Measurements from ENCODE around the gene ACHE. TPM values are rescaled to one million over a fixed set of nuclear protein-coding genes. Genes with fewer than 3 reads are reported as not detected.

Gene ACHE
- total RNA-seq, 2 donors from 2014 or later: 6.6 to 17.5 TPM

DNA sequence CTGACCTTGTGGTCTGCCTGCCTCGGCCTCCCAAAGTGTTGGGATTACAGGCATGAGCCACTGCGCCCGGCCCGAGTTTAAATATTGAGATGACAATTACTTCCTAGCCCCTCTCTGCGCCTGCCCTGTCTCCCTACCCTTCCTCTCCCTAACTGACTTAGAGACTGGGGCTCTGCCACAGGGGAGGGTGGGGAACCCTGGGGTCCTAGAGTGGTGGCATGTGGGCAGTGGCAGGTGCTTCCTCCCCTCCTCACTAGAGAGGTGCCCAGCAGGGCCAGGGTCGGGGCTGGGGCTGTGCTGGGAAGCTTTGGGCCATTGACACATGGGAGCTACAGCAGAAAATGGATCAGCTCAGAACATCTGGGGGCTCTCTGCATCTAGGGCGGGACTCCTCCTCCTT lies 7.0 kb upstream of the ACHE start:
- no peak for DNase-seq (ENCODE audit: low spot score)
- 86% methylated on average over 7 of the region's 7 CpGs for WGBS
- TF ChIP-seq POLR2A (IDR thresholded peaks at IDR 0.05) (no peak), POLR2AphosphoS5 (IDR thresholded peaks at IDR 0.05) (no peak)
- TF ChIP-seq, protein P1, sequence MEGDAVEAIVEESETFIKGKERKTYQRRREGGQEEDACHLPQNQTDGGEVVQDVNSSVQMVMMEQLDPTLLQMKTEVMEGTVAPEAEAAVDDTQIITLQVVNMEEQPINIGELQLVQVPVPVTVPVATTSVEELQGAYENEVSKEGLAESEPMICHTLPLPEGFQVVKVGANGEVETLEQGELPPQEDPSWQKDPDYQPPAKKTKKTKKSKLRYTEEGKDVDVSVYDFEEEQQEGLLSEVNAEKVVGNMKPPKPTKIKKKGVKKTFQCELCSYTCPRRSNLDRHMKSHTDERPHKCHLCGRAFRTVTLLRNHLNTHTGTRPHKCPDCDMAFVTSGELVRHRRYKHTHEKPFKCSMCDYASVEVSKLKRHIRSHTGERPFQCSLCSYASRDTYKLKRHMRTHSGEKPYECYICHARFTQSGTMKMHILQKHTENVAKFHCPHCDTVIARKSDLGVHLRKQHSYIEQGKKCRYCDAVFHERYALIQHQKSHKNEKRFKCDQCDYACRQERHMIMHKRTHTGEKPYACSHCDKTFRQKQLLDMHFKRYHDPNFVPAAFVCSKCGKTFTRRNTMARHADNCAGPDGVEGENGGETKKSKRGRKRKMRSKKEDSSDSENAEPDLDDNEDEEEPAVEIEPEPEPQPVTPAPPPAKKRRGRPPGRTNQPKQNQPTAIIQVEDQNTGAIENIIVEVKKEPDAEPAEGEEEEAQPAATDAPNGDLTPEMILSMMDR (IDR thresholded peaks at IDR 0.05): no peak
- intact Hi-C loops (cut with DNase I): no loop called here
- Histone ChIP-seq H3K27ac (no peak overlapping the region), H3K4me3 (no peak overlapping the region), H3K36me3 (no peaks in the 10 kb centered on the region), H3K4me1 (replicated peaks) (no peaks in the 10 kb centered on the region), H3K27me3 (replicated peaks; ENCODE audit: insufficient read depth) (no peaks in the 10 kb centered on the region), H3K9me3 (no peaks in the 10 kb centered on the region)

DNA sequence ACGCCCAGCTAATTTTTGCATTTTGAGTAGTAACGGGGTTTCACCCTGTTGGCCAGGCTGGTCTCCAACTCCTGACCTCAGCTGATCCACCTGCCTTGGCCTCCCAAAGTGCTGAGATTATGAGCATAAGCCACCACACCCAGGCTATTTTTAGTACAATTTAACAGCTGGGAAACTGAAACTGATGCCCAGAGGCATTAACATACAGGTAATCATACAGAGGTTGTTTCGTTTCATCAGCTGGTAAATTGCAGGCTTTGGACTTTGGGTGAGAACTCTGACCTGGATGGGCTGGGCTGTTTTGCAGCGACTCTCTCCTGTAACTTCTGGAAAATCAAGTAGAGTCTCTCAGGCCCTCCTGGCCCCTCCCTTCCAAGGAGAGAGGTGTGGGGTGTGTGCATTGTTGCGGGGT lies 6.2 kb upstream of the ACHE start:
- Histone ChIP-seq H3K4me1 (replicated peaks) (no peaks in the 10 kb centered on the region), H3K36me3 (no peaks in the 10 kb centered on the region), H3K9me3 (no peaks in the 10 kb centered on the region), H3K27ac (no peak overlapping the region), H3K4me3 (no peak overlapping the region), H3K27me3 (replicated peaks; ENCODE audit: insufficient read depth) (no peaks in the 10 kb centered on the region)
- WGBS: 73% methylated on average over 5 of the region's 5 CpGs
- DNase-seq (ENCODE audit: low spot score): no peak
- intact Hi-C loops (cut with DNase I): no loop called here
- TF ChIP-seq POLR2A (IDR thresholded peaks at IDR 0.05): no peak
- TF ChIP-seq POLR2AphosphoS5 (IDR thresholded peaks at IDR 0.05): no peak
- TF ChIP-seq, protein P1 (IDR thresholded peaks at IDR 0.05): no peak

DNA sequence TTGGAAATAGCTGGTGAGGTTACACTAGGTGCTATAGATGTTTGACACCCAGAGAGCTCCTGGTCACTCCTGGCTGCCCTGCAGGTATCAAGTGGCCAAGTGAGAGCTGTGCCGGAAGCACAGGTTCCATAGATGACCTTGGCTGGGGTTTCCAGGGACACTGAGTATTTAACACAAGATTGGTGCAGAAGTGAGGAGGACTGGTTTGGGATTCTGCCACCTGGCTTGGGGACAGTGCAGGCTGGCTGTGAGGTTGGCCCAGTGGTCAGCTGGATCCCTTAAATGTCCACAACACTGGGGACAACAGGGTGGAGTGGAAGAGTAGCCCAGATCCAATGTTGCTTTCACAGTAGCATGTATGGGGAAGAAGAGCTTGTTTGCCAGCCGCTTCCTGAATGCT lies 5.3 kb upstream of the ACHE start:
- Histone ChIP-seq H3K36me3 (no peaks in the 10 kb centered on the region), H3K27me3 (replicated peaks; ENCODE audit: insufficient read depth) (no peaks in the 10 kb centered on the region), H3K9me3 (no peaks in the 10 kb centered on the region), H3K4me1 (replicated peaks) (no peaks in the 10 kb centered on the region), H3K4me3 (no peak overlapping the region), H3K27ac (no peak overlapping the region)
- 78% methylated on average over 2 of the region's 2 CpGs for WGBS
- TF ChIP-seq POLR2A (IDR thresholded peaks at IDR 0.05): no peak
- TF ChIP-seq, protein P1 (IDR thresholded peaks at IDR 0.05): no peak
- no peak for TF ChIP-seq POLR2AphosphoS5 (IDR thresholded peaks at IDR 0.05)
- intact Hi-C loops (cut with DNase I): no loop called here
- DNase-seq (ENCODE audit: low spot score): no peak

DNA sequence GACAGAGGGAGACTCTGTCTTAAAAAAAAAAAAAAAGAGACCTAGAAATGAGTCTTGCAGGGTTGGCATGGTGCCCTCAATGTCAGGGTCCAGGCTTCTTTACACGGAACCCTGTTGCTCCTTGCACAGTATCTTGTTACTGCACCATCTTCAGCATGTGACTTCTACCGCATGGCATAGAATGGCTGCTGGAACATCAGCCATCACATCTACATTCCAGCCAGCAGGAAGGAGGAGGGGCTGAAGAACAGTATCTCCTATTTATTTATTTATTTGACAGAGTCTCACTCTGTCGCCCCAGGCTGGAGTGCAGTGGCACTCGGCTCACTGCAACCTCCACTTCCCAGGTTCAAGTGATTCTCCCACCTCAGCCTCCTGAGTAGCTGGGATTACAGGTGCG lies 3.7 kb upstream of the ACHE start:
- intact Hi-C loops (cut with DNase I): no loop called here
- Histone ChIP-seq H3K9me3 (no peaks in the 10 kb centered on the region), H3K4me3 (no peak overlapping the region), H3K27me3 (replicated peaks; ENCODE audit: insufficient read depth) (no peaks in the 10 kb centered on the region), H3K4me1 (replicated peaks) (peaks cover 10% of the 10 kb centered on the region), H3K27ac (no peak overlapping the region), H3K36me3 (no peaks in the 10 kb centered on the region)
- DNase-seq (ENCODE audit: low spot score): no peak
- TF ChIP-seq POLR2AphosphoS5 (IDR thresholded peaks at IDR 0.05): no peak
- TF ChIP-seq, protein P1 (IDR thresholded peaks at IDR 0.05): no peak
- WGBS: 90% methylated on average over 5 of the region's 5 CpGs

DNA sequence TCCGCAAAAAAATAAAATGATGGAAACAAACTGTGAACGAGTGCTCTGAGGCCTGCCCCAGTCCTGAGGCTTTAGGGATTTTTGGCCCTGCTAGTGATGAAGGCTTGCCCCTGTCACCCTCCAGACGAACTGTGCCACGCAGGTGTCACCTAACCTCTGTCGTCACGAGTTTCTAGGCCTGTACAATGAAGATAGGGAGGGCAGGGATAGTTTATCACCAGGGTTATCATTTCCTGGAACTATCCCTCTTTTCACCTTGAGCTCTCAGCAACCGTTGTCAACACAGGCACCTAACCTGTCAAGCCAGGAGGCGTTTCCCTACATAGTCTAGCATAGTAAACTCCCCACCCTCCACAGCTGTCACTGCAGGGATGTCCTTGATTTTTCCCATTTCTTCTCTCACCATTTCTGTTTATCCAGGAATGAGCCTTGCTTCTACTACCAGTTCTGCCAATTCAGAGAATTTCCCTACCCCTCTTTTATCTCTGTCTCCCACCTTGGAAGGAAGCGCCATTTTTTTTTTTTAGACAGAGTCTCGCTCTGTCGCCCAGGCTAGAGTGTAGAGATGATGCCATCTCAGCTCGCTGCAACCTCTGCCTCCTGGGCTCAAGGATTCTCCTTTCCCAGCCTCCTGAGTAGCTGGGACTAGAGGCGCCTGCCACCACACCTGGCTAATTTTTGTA lies 2.2 kb upstream of the ACHE start:
- DNase-seq (ENCODE audit: low spot score): no peak
- Histone ChIP-seq H3K36me3 (no peaks in the 10 kb centered on the region), H3K27ac (no peak overlapping the region), H3K27me3 (replicated peaks; ENCODE audit: insufficient read depth) (no peaks in the 10 kb centered on the region), H3K9me3 (no peaks in the 10 kb centered on the region), H3K4me1 (replicated peaks) (peaks cover 10% of the 10 kb centered on the region), H3K4me3 (no peak overlapping the region)
- intact Hi-C loops (cut with DNase I): loop anchor here (1.0 kb wide), 1 partner anchor 161 kb away; no protein-coding TSS in a partner anchor
- 68% methylated on average over 13 of the region's 13 CpGs for WGBS
- TF ChIP-seq POLR2A (IDR thresholded peaks at IDR 0.05) (no peak), POLR2AphosphoS5 (IDR thresholded peaks at IDR 0.05) (no peak)
- TF ChIP-seq, protein P1 (IDR thresholded peaks at IDR 0.05): no peak
